NCI-H1092 (cell line): Measurements from ENCODE around the gene CFAP45.
A peak's percentile ranks its signal among the peaks of the same experiment; 100 is the strongest.
"Not testable (repeated sequence)": the region's sequence is repeated elsewhere in the genome, so short reads cannot be mapped to it uniquely, and the experiment has no call there.

ENCODE experiments used
- DNase-seq: peaks from one replicate; lab custom pipeline; 2025; lab: John Stamatoyannopoulos, UW

The CFAP45 gene

GRCh38 chr1:159904036-159904435 is 4.1 kb upstream of the CFAP45 start:
- DNase-seq = not testable (repeated sequence)

- DNase-seq = no peak
Measured at GRCh38 chr1:159902541-159902940, 2.6 kb upstream of the CFAP45 start.

GRCh38 chr1:159900755-159901360 is 893 bp upstream of the CFAP45 start:
- no peak for DNase-seq

GRCh38 chr1:159899634-159900033 is 331 bp downstream of the CFAP45 start:
- not testable (repeated sequence) for DNase-seq

GRCh38 chr1:159898527-159898926 is 1.4 kb downstream of the CFAP45 start:
- DNase-seq = no peak

- no peak for DNase-seq
Measured at GRCh38 chr1:159897962-159898361, 2.0 kb downstream of the CFAP45 start.

GRCh38 chr1:159896546-159896930 is 3.4 kb downstream of the CFAP45 start:
- no peak for DNase-seq

GRCh38 chr1:159895836-159896545 is 4.0 kb downstream of the CFAP45 start:
- DNase-seq = no peak

GRCh38 chr1:159895286-159895685 is 4.7 kb downstream of the CFAP45 start:
- DNase-seq = no peak

- DNase-seq = no peak
Measured at GRCh38 chr1:159892944-159893343, 7.0 kb downstream of the CFAP45 start.

GRCh38 chr1:159891275-159892157 is 8.4 kb downstream of the CFAP45 start:
- peak; percentile 85 for DNase-seq

- DNase-seq = no peak
Measured at GRCh38 chr1:159890390-159890789, 9.6 kb downstream of the CFAP45 start.

- DNase-seq = no peak
Measured at GRCh38 chr1:159889821-159890252, 10.1 kb downstream of the CFAP45 start.

- no peak for DNase-seq
Measured at GRCh38 chr1:159889202-159889601, 10.8 kb downstream of the CFAP45 start.

- no peak for DNase-seq
Measured at GRCh38 chr1:159884296-159884695, 15.7 kb downstream of the CFAP45 start.

GRCh38 chr1:159883134-159883533 is 16.8 kb downstream of the CFAP45 start:
- no peak for DNase-seq

- DNase-seq = no peak
Measured at GRCh38 chr1:159882527-159882862, 17.5 kb downstream of the CFAP45 start.

GRCh38 chr1:159881622-159882526 is 18.1 kb downstream of the CFAP45 start:
- peak; percentile 38 for DNase-seq

GRCh38 chr1:159880430-159880829 is 19.5 kb downstream of the CFAP45 start:
- no peak for DNase-seq

GRCh38 chr1:159879977-159880376 is 20.0 kb downstream of the CFAP45 start:
- DNase-seq = no peak

GRCh38 chr1:159879136-159879535 is 20.8 kb downstream of the CFAP45 start:
- no peak for DNase-seq
